ENCODE measurements around the gene NCF2. TPM values are rescaled to one million over a fixed set of nuclear protein-coding genes. Genes with fewer than 3 reads are reported as not detected.

NCF2 gene
- total RNA-seq, 1 donor from 2014 or later, result not detected

- Mint-ChIP-seq H3K36me3 (ENCODE audit: low read depth) (peaks cover 16% of the 10 kb centered on the region), H3K27ac (ENCODE audit: unreplicated experiment) (no peak overlapping the region), H3K4me3 (no peak overlapping the region), H3K27me3 (ENCODE audit: low read depth) (no peaks in the 10 kb centered on the region), H3K4me1 (peaks cover 3% of the 10 kb centered on the region), H3K9me3 (no peaks in the 10 kb centered on the region)
- no peak for DNase-seq (ENCODE audit: low read depth, low spot score)
- no peak for TF ChIP-seq CTCF (conservative IDR thresholded peaks at IDR 0.05)
These were observed 56.6 kb downstream of the NCF2 start for GRCh38 chr1:183533617-183534174.

GRCh38 chr1:183528577-183528976, 61.7 kb downstream of the NCF2 start:
- Mint-ChIP-seq H3K9me3 (no peaks in the 10 kb centered on the region), H3K4me3 (no peak overlapping the region)

GRCh38 chr1:183522104-183522503, 68.2 kb downstream of the NCF2 start:
- DNase-seq (ENCODE audit: low read depth, low spot score), result no peak
- no peaks in the 10 kb centered on the region for H3K9me3 Mint-ChIP-seq
- TF ChIP-seq CTCF (conservative IDR thresholded peaks at IDR 0.05), result no peak
- peaks cover 9% of the 10 kb centered on the region for H3K36me3 Mint-ChIP-seq (ENCODE audit: low read depth)
- H3K27ac Mint-ChIP-seq (ENCODE audit: unreplicated experiment), result no peak overlapping the region
- H3K4me1 Mint-ChIP-seq, result no peaks in the 10 kb centered on the region
- no peaks in the 10 kb centered on the region for H3K27me3 Mint-ChIP-seq (ENCODE audit: low read depth)
- H3K4me3 Mint-ChIP-seq, result no peak overlapping the region

More at GRCh38 chr1:183528577-183528976, 61.7 kb downstream of the NCF2 start:
- Mint-ChIP-seq H3K4me1 (no peaks in the 10 kb centered on the region), H3K36me3 (ENCODE audit: low read depth) (peaks cover 6% of the 10 kb centered on the region), H3K27ac (ENCODE audit: unreplicated experiment) (no peak overlapping the region), H3K27me3 (ENCODE audit: low read depth) (no peaks in the 10 kb centered on the region)
- TF ChIP-seq CTCF (conservative IDR thresholded peaks at IDR 0.05), result no peak
- no peak for DNase-seq (ENCODE audit: low read depth, low spot score)

GRCh38 chr1:183520379-183520778, 69.9 kb downstream of the NCF2 start:
- no peaks in the 10 kb centered on the region for H3K27me3 Mint-ChIP-seq (ENCODE audit: low read depth)
- H3K9me3 Mint-ChIP-seq, result no peaks in the 10 kb centered on the region
- no peak overlapping the region for H3K27ac Mint-ChIP-seq (ENCODE audit: unreplicated experiment)
- no peak for DNase-seq (ENCODE audit: low read depth, low spot score)
- H3K4me3 Mint-ChIP-seq, result no peak overlapping the region
- peaks cover 9% of the 10 kb centered on the region for H3K36me3 Mint-ChIP-seq (ENCODE audit: low read depth)
- no peak for TF ChIP-seq CTCF (conservative IDR thresholded peaks at IDR 0.05)
- no peaks in the 10 kb centered on the region for H3K4me1 Mint-ChIP-seq

GRCh38 chr1:183517401-183517800, 72.9 kb downstream of the NCF2 start:
- H3K9me3 Mint-ChIP-seq, result no peaks in the 10 kb centered on the region
- no peaks in the 10 kb centered on the region for H3K4me1 Mint-ChIP-seq
- TF ChIP-seq CTCF (conservative IDR thresholded peaks at IDR 0.05), result no peak
- peaks cover 6% of the 10 kb centered on the region for H3K36me3 Mint-ChIP-seq (ENCODE audit: low read depth)
- no peak overlapping the region for H3K4me3 Mint-ChIP-seq
- no peak for DNase-seq (ENCODE audit: low read depth, low spot score)
- no peaks in the 10 kb centered on the region for H3K27me3 Mint-ChIP-seq (ENCODE audit: low read depth)
- no peak overlapping the region for H3K27ac Mint-ChIP-seq (ENCODE audit: unreplicated experiment)

All from neural crest cell (in vitro differentiated cells).